ENCODE data around the gene ZNF394. TPM values are rescaled to one million over a fixed set of nuclear protein-coding genes. Genes with fewer than 3 reads are reported as not detected.

ZNF394 gene
- total and polyA plus RNA-seq, 9 of the 15 experiments (the other 6 are each of a cell fraction or from before 2014, with no cell fraction given): 2.9 to 32.2 (median 24.2) TPM

GRCh38 chr7:99504281-99504602 is 4.2 kb upstream of the ZNF394 start (continued):
- TF ChIP-seq ZNF707 (CRISPR knock-in tag; conservative IDR thresholded peaks at IDR 0.05) (no peak), ZNF511 (CRISPR knock-in tag; IDR thresholded peaks at IDR 0.05) (no peak), SMARCB1 (IDR thresholded peaks at IDR 0.05; ENCODE audit: insufficient read length, low read depth) (no peak), AFF4 (CRISPR knock-in tag; IDR thresholded peaks at IDR 0.05) (no peak), GABPB2 (CRISPR knock-in tag; conservative IDR thresholded peaks at IDR 0.05) (no peak), MBD1 (CRISPR knock-in tag; IDR thresholded peaks at IDR 0.05) (no peak), CEBPG (CRISPR knock-in tag; IDR thresholded peaks at IDR 0.05) (peak; percentile 53; the same call in 1 of the 2 replicates), CEBPG (tag; conservative IDR thresholded peaks at IDR 0.05 in 1 of 2, IDR thresholded peaks at IDR 0.05 in 1 of 2) (no peak), PCBP1 (IDR thresholded peaks at IDR 0.05; ENCODE audit: low read depth, low read length, poor library complexity, severe bottlenecking) (no peak), TCF3 (CRISPR knock-in tag; IDR thresholded peaks at IDR 0.05) (no peak), ETS2 (tag; IDR thresholded peaks at IDR 0.05; ENCODE audit: borderline replicate concordance, poor library complexity, severe bottlenecking) (no peak)

All from K562 (cell line).